CD14-positive monocyte (primary cell): ENCODE data around the gene PRRT1. TPM values are rescaled to one million over a fixed set of nuclear protein-coding genes. Genes with fewer than 3 reads are reported as not detected.

ENCODE experiments used
- DNase-seq, 3 donors: peaks; one replicate each; pipeline ENCODE4 v3.0.0-alpha.2; 2011 to 2022
- H2AFZ ChIP-seq: 2 replicates; pipeline ENCODE4 v1.6.0; 2012; ENCODE audit warnings: mild to moderate bottlenecking, low read depth, low read length, inconsistent platforms; ENCODE audit not compliant: insufficient read depth, poor library complexity, severe bottlenecking
- H3K27ac ChIP-seq, 2 donors: 1 replicate in 1 of 2; 2 replicates in 1 of 2; pipeline ENCODE4 v1.5.1; 2012 to 2013; ENCODE audit warnings: low read length in 2 of 2, control low read depth in 1 of 2, inconsistent platforms in 1 of 2, low read depth in 1 of 2, mild to moderate bottlenecking in 1 of 2
- H3K27me3 ChIP-seq, 2 donors: one replicate each; pipeline versions ENCODE4 v1.6.0 to v1.6.1; 2011 to 2013; ENCODE audit warnings: low read length in 2 of 2; ENCODE audit not compliant: control insufficient read depth in 2 of 2, insufficient read depth in 2 of 2
- H3K36me3 ChIP-seq, 2 donors: replicated peaks in 1 of 2; 1 replicate in 1 of 2; 2 replicates in 1 of 2; pipeline versions ENCODE4 v1.5.1 to v1.6.1; 2012 to 2013; ENCODE audit warnings: low read length in 2 of 2, control low read depth in 1 of 2, inconsistent platforms in 1 of 2, mild to moderate bottlenecking in 1 of 2; ENCODE audit not compliant: insufficient read depth in 2 of 2, control insufficient read depth in 1 of 2
- H3K4me1 ChIP-seq, 2 donors: 1 replicate in 1 of 2; 2 replicates in 1 of 2; pipeline versions ENCODE4 v1.5.1 to v1.6.1; 2012 to 2013; ENCODE audit warnings: low read length in 2 of 2, control low read depth in 1 of 2, inconsistent platforms in 1 of 2, mild to moderate bottlenecking in 1 of 2, moderate library complexity in 1 of 2; ENCODE audit not compliant: insufficient read depth in 2 of 2, control insufficient read depth in 1 of 2
- H3K4me2 ChIP-seq: replicated peaks from 2 replicates; pipeline ENCODE3; 2012; ENCODE audit warnings: low read length, moderate library complexity, mild to moderate bottlenecking; ENCODE audit not compliant: poor library complexity, severe bottlenecking; ENCODE audit errors: extremely low read depth
- H3K4me3 ChIP-seq, 3 experiments: fragments of 200-600 bp in 1 of 3; sonication (generic) in 1 of 3; replicated peaks in 1 of 3; 1 replicate in 2 of 3; 2 replicates in 1 of 3; pipeline ENCODE4 v1.5.1; 2011 to 2013; ENCODE audit warnings: low read length in 3 of 3, mild to moderate bottlenecking in 3 of 3, control low read depth in 2 of 3, low read depth in 2 of 3, inconsistent platforms in 1 of 3, moderate library complexity in 1 of 3
- H3K79me2 ChIP-seq: 2 replicates; pipeline ENCODE4 v1.6.0; 2012; ENCODE audit warnings: mild to moderate bottlenecking, control low read depth, inconsistent platforms, low read length, moderate library complexity; ENCODE audit not compliant: insufficient read depth
- H3K9ac ChIP-seq: 2 replicates; pipeline ENCODE4 v1.6.0; 2017; ENCODE audit warnings: low read length, mild to moderate bottlenecking; ENCODE audit not compliant: insufficient read depth, poor library complexity, severe bottlenecking
- H3K9me3 ChIP-seq, 2 donors: replicated peaks in 1 of 2; 1 replicate in 1 of 2; 2 replicates in 1 of 2; pipeline versions ENCODE4 v1.5.1 to v1.6.1; 2012 to 2013; ENCODE audit warnings: low read length in 2 of 2, control low read depth in 1 of 2; ENCODE audit not compliant: control insufficient read depth in 1 of 2, insufficient read depth in 1 of 2
- H4K20me1 ChIP-seq: 2 replicates; pipeline ENCODE4 v1.6.0; 2012; ENCODE audit warnings: mild to moderate bottlenecking, low read length, control low read depth, moderate library complexity; ENCODE audit not compliant: insufficient read depth
- H3K27ac Mint-ChIP-seq, 7 donors: one replicate each; pipeline ENCODE4 v1.8.0; 2020; ENCODE audit warnings: mild to moderate bottlenecking in 7 of 7, mixed read lengths in 7 of 7, moderate library complexity in 6 of 7, inconsistent platforms in 2 of 7
- H3K27me3 Mint-ChIP-seq, 3 donors: one replicate each; pipeline ENCODE4 v1.8.0; 2021 to 2022; ENCODE audit warnings: low read depth in 3 of 3, mild to moderate bottlenecking in 3 of 3, mixed read lengths in 3 of 3, moderate library complexity in 3 of 3, inconsistent platforms in 1 of 3
- H3K36me3 Mint-ChIP-seq, 2 donors: one replicate each; pipeline ENCODE4 v1.8.0; 2020; ENCODE audit warnings: mixed read lengths in 2 of 2, inconsistent platforms in 1 of 2, mild to moderate bottlenecking in 1 of 2
- H3K4me1 Mint-ChIP-seq: one replicate; pipeline ENCODE4 v1.8.0; 2020; ENCODE audit warnings: mild to moderate bottlenecking, mixed read lengths
- H3K4me3 Mint-ChIP-seq, 2 donors: one replicate each; pipeline ENCODE4 v1.8.0; 2020; ENCODE audit warnings: mild to moderate bottlenecking in 2 of 2, mixed read lengths in 2 of 2, moderate library complexity in 1 of 2
- H3K9me3 Mint-ChIP-seq, 7 donors: one replicate each; pipeline ENCODE4 v1.8.0; 2020 to 2022; ENCODE audit warnings: mixed read lengths in 7 of 7, mild to moderate bottlenecking in 6 of 7, moderate library complexity in 6 of 7, inconsistent platforms in 2 of 7
- CTCF ChIP-seq: fragments of 200-600 bp; IDR thresholded peaks from one replicate; pipeline ENCODE4 v1.8.0; 2022; ENCODE audit warnings: antibody characterized with exemption, mild to moderate bottlenecking
- WGBS: methylation state at CpG from one replicate; pipeline ENCODE4 v1.1.5; 2013; ENCODE audit warnings: missing lambda C conversion rate; ENCODE audit not compliant: insufficient coverage; 5-methylcytosine and 5-hydroxymethylcytosine counted together
- intact Hi-C, 2 donors: fragments of 100-400 bp; cut with micrococcal nuclease; formaldehyde crosslinking; loops; one replicate each; pipeline versions ENCODE4 v1.15.0 to v1.15.1; 2023
- polyA plus RNA-seq, 3 donors: library from polyadenylated mRNA; depleted of rRNA in 1 of 3; unstranded in 2 of 3; stranded (reverse) in 1 of 3; fragments of 300-500 nt in 2 of 3; fragments of >200 nt in 1 of 3; fragmentation: Illumina TruSeq in 2 of 3; gene quantifications; 1 replicate in 2 of 3; 2 replicates in 1 of 3; pipeline ENCODE4 v1.2.3, GENCODE V29; 2012 to 2021

Gene PRRT1
- polyA plus RNA-seq, 3 donors = not detected

DNA sequence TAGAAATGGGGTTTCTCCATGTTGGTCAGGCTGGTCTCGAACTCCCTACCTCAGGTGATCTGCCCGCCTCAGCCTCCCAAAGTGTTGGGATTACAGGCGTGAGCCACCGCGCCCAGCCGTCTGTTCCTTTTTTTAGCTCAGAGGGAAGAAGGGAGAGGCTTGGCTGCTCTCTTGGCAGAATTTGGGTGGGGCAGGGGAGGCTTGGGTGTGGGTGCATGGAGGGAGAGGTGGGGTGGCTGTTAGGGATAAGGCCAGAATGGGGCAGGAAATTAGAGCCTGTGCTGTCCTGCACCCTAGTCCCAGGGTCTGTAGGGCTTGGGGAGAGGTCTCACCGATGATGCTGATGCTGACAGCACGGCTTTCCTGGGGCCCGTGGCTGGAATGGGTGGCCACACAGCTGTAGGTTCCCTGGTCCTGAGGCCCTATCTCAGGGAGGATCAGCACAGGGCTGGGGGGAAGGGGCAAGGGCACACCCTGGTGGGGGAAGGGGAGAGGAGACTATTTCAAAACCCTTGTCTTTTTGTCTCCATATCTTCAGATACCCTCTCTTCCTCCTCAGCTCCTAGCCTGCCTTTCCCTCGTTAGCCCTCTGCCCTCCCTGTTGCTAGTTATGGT lies 30.3 kb upstream of the PRRT1 start:
- no peak for DNase-seq
- Histone ChIP-seq H3K4me2 (no peak overlapping the region), H3K27ac (peak overlapping the region; percentile 27 to 62), H3K79me2 (peaks cover 54% of the 10 kb centered on the region), H3K36me3 (peaks cover 45 to 61% of the 10 kb centered on the region in 2 donors), H2AFZ (no peak overlapping the region), H3K27me3 (no peaks in the 10 kb centered on the region), H3K4me1 (peaks cover 49 to 58% of the 10 kb centered on the region in 2 donors), H4K20me1 (no peaks in the 10 kb centered on the region), H3K4me3 (no peak overlapping the region), H3K9ac (no peak overlapping the region), H3K9me3 (no peaks in the 10 kb centered on the region)
- peaks cover 48 to 61% of the 10 kb centered on the region in 2 donors for H3K36me3 Mint-ChIP-seq
- H3K27ac Mint-ChIP-seq = peak overlapping the region; percentile 62 to 92 (median 78)
- no peaks in the 10 kb centered on the region for H3K9me3 Mint-ChIP-seq
- WGBS = 41% methylated on average over 5 of the region's 10 CpGs
- H3K4me1 Mint-ChIP-seq = peaks cover 68% of the 10 kb centered on the region
- intact Hi-C loops = no loop called here
- peaks cover 0 to 3% (median 2%) of the 10 kb centered on the region in 3 donors for H3K27me3 Mint-ChIP-seq
- TF ChIP-seq CTCF = no peak
- no peak overlapping the region for H3K4me3 Mint-ChIP-seq

DNA sequence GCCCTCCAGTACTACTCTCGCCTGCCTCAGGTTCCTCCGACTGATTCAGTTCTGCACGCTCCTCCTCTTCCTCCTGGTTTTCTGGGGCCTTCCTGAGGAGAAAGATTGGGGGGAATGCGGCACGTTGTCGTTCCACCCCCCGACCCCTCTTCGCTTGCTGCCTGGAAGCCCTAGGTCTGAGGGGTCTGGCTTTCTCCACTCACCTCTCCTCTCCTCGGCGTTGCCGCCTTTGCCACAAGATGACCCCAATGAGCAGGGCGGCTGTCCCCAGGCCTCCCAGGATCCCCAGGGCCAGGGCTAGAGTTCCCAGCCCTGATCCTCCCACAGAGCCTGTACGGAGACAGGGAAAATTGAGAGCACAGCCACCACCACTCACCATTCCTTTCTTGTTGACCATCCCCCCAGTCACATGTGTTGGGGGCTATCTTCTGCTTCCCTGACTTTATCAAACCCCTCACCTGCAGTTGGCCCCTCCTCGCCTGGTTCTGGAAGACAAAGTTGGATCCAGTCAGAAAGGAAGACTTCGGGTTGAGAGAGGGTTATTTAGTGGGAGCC lies 29.5 kb upstream of the PRRT1 start:
- H3K9ac ChIP-seq = no peak overlapping the region
- H3K4me3 ChIP-seq = no peak overlapping the region
- H3K27me3 ChIP-seq = no peaks in the 10 kb centered on the region
- no peak overlapping the region for H3K4me3 Mint-ChIP-seq
- H3K9me3 Mint-ChIP-seq = no peaks in the 10 kb centered on the region
- H3K36me3 Mint-ChIP-seq = peaks cover 40 to 53% of the 10 kb centered on the region in 2 donors
- H3K4me1 ChIP-seq = peaks cover 49 to 58% of the 10 kb centered on the region in 2 donors
- peaks cover 37 to 53% of the 10 kb centered on the region in 2 donors for H3K36me3 ChIP-seq
- TF ChIP-seq CTCF = no peak
- H3K27ac Mint-ChIP-seq = peak overlapping the region in 6 of 7 donors; percentile 15 to 100 (median 29)
- H3K9me3 ChIP-seq = no peaks in the 10 kb centered on the region
- peaks cover 51% of the 10 kb centered on the region for H3K79me2 ChIP-seq
- H2AFZ ChIP-seq = no peak overlapping the region
- WGBS = 91% methylated on average over 5 of the region's 15 CpGs
- no peaks in the 10 kb centered on the region for H4K20me1 ChIP-seq
- H3K4me1 Mint-ChIP-seq = peaks cover 68% of the 10 kb centered on the region
- H3K27me3 Mint-ChIP-seq = peaks cover 0 to 4% (median 0%) of the 10 kb centered on the region in 3 donors
- H3K27ac ChIP-seq = peak overlapping the region in 1 of 2 donors; percentile 38
- no peak overlapping the region for H3K4me2 ChIP-seq
- DNase-seq = no peak
- intact Hi-C loops = no loop called here
